Adrenal gland (tissue), 12 donors: ENCODE data around the gene FZD7. TPM values are rescaled to one million over a fixed set of nuclear protein-coding genes. Genes with fewer than 3 reads are reported as not detected.

Experiments used
- DNase-seq, 7 donors: peaks; one replicate each; pipeline ENCODE4 v3.0.0-alpha.2; 2019 to 2020
- H3K27ac ChIP-seq, 5 donors: fragments of 200-600 bp; sonication (generic) in 4 of 5; 1 replicate in 3 of 5; 2 replicates in 2 of 5; pipeline versions ENCODE4 v1.5.1 to v1.8.0; 2016 to 2020; ENCODE audit warnings: mild to moderate bottlenecking in 1 of 5
- H3K27me3 ChIP-seq: fragments of 200-600 bp; 2 replicates; pipeline ENCODE4 v1.8.0; 2021
- H3K36me3 ChIP-seq, 2 donors: fragments of 200-600 bp; replicated peaks in 1 of 2; 1 replicate in 1 of 2; 2 replicates in 1 of 2; pipeline versions ENCODE4 v1.5.1 to v1.8.0; 2018 to 2022
- H3K4me1 ChIP-seq, 2 donors: fragments of 200-600 bp; replicated peaks in 1 of 2; 1 replicate in 1 of 2; 2 replicates in 1 of 2; pipeline versions ENCODE4 v1.5.1 to v1.8.0; 2018 to 2021
- H3K4me3 ChIP-seq, 4 donors: fragments of 200-600 bp; sonication (generic) in 3 of 4; one replicate each; pipeline ENCODE4 v1.5.1; 2016 to 2018
- H3K9me3 ChIP-seq, 3 donors: fragments of 200-600 bp; sonication (generic) in 1 of 3; replicated peaks in 1 of 3; 1 replicate in 2 of 3; 2 replicates in 1 of 3; pipeline versions ENCODE4 v1.5.1 to v1.8.0; 2016 to 2021
- CTCF ChIP-seq, 6 experiments: fragments of 450-650 bp in 4 of 6; fragments of 200-600 bp in 2 of 6; sonication (generic) in 1 of 6; IDR thresholded peaks; 1 replicate in 5 of 6; 2 replicates in 1 of 6; pipeline versions ENCODE4 v1.5.1 to v1.8.0; 2016 to 2021; ENCODE audit warnings: antibody characterized with exemption in 6 of 6, mild to moderate bottlenecking in 2 of 6, moderate library complexity in 1 of 6
- POLR2A ChIP-seq, 2 donors: fragments of 450-650 bp; IDR thresholded peaks; one replicate each; pipeline ENCODE4 v1.6.1; 2017; ENCODE audit warnings: antibody characterized with exemption in 2 of 2, mild to moderate bottlenecking in 2 of 2, moderate library complexity in 1 of 2
- WGBS, 4 donors: extraction: QIAGEN DNeasy Blood & Tissue Kit in 2 of 4; methylation state at CpG; one replicate each; pipeline versions ENCODE4 v1.1.5 to v1.1.7; 2013 to 2017; 5-methylcytosine and 5-hydroxymethylcytosine counted together
- intact Hi-C, 2 donors: fragments of 100-400 bp; cut with DNase I; formaldehyde crosslinking; loops; one replicate each; pipeline versions ENCODE4 v1.14.1 to v1.15.0; 2022 to 2023
- polyA plus RNA-seq, 3 donors: library from polyadenylated mRNA; stranded (reverse); fragments of 200-250 nt in 2 of 3; fragments of 350-450 nt in 1 of 3; fragmentation: Illumina TruSeq in 1 of 3; extraction: RNeasy Lipid Tissue Mini Kit (QIAGEN cat#74804) in 1 of 3; gene quantifications; one replicate each; pipeline ENCODE4 v1.2.3, GENCODE V29; 2013 to 2014
- total RNA-seq, 9 donors: library from RNA; depleted of rRNA in 4 of 9; stranded (reverse); fragments of >200 nt in 4 of 9; fragments of 120-200 nt in 1 of 9; fragmentation: NEBNext Ultra II Directional in 1 of 9; extraction: Animal tissue kit (Norgen Biotek cat#: 25700) in 1 of 9; gene quantifications; one replicate each; pipeline versions ENCODE4 v1.1.0 to v1.2.4, GENCODE V29; 2013 to 2023
- donor health status: healthy with polysubstance abuse.
- donor health status: Bipolar disorder and iron deficiency.
- donor health status: DM: yes; HTN: yes; CAD: no.
- donor health status: DM: no; HTN: no; CAD: no.
- donor health status: DM: no; HTN: no; CAD: no.
- donor health status: DM: yes; HTN: yes; CAD: no.

FZD7 gene
- total and polyA plus RNA-seq, 12 donors, result 1.2 to 7.1 (median 3.0) TPM

- H3K27me3 ChIP-seq, result no peaks in the 10 kb centered on the region
- H3K9me3 ChIP-seq, result no peaks in the 10 kb centered on the region
- DNase-seq, result no peak
- 83 to 90% (median 87%) methylated on average over 5 of the region's 5 CpGs for WGBS, 4 donors
- H3K36me3 ChIP-seq, result no peaks in the 10 kb centered on the region
- no peaks in the 10 kb centered on the region for H3K4me1 ChIP-seq
- no peak overlapping the region for H3K4me3 ChIP-seq
- intact Hi-C loops, result no loop called here
- H3K27ac ChIP-seq, result no peak overlapping the region
- TF ChIP-seq POLR2A (IDR thresholded peaks at IDR 0.05) (no peak), CTCF (IDR thresholded peaks at IDR 0.05) (no peak)
Measured at GRCh38 chr2:202025816-202026215, 7.8 kb upstream of the FZD7 start.

- TF ChIP-seq CTCF (IDR thresholded peaks at IDR 0.05) (no peak), POLR2A (IDR thresholded peaks at IDR 0.05) (no peak)
Measured at GRCh38 chr2:202026507-202026906, 7.1 kb upstream of the FZD7 start.

GRCh38 chr2:202030691-202031090 is 3.0 kb upstream of the FZD7 start:
- H3K4me1 ChIP-seq, result peaks cover 8 to 16% of the 10 kb centered on the region in 2 donors
- no peak overlapping the region for H3K27ac ChIP-seq
- H3K27me3 ChIP-seq, result peaks cover 5% of the 10 kb centered on the region
- H3K4me3 ChIP-seq, result no peak overlapping the region
- 86 to 91% (median 89%) methylated on average over 4 of the region's 4 CpGs for WGBS, 4 donors
- TF ChIP-seq POLR2A (IDR thresholded peaks at IDR 0.05) (no peak), CTCF (IDR thresholded peaks at IDR 0.05) (no peak)
- H3K9me3 ChIP-seq, result no peaks in the 10 kb centered on the region
- no peaks in the 10 kb centered on the region for H3K36me3 ChIP-seq
- no peak for DNase-seq
- intact Hi-C loops, result no loop called here

More at GRCh38 chr2:202026507-202026906, 7.1 kb upstream of the FZD7 start:
- DNase-seq, result no peak
- 61 to 75% (median 66%) methylated on average over 5 of the region's 5 CpGs for WGBS, 4 donors
- Histone ChIP-seq H3K9me3 (no peaks in the 10 kb centered on the region), H3K4me1 (no peaks in the 10 kb centered on the region), H3K27ac (no peak overlapping the region), H3K36me3 (no peaks in the 10 kb centered on the region), H3K27me3 (no peaks in the 10 kb centered on the region), H3K4me3 (no peak overlapping the region)
- intact Hi-C loops, result no loop called here

GRCh38 chr2:202031246-202031951 is 2.3 kb upstream of the FZD7 start:
- H3K4me3 ChIP-seq, result no peak overlapping the region
- H3K9me3 ChIP-seq, result no peaks in the 10 kb centered on the region
- 68 to 75% (median 73%) methylated on average over 4 of the region's 4 CpGs for WGBS, 4 donors
- peaks cover 8 to 17% of the 10 kb centered on the region in 2 donors for H3K4me1 ChIP-seq
- peaks cover 5% of the 10 kb centered on the region for H3K27me3 ChIP-seq
- intact Hi-C loops, result no loop called here
- no peak overlapping the region for H3K27ac ChIP-seq
- no peak for DNase-seq
- no peaks in the 10 kb centered on the region for H3K36me3 ChIP-seq
- no peak for TF ChIP-seq CTCF (IDR thresholded peaks at IDR 0.05)
- TF ChIP-seq POLR2A (IDR thresholded peaks at IDR 0.05), result no peak
